ENCODE measurements around the gene PLCH1. TPM values are rescaled to one million over a fixed set of nuclear protein-coding genes. Genes with fewer than 3 reads are reported as not detected.

Gene PLCH1
- total and polyA plus RNA-seq, 9 of the 15 experiments (the other 6 are each of a cell fraction or from before 2014, with no cell fraction given): 0.17 to 0.62 (median 0.40) TPM

DNA sequence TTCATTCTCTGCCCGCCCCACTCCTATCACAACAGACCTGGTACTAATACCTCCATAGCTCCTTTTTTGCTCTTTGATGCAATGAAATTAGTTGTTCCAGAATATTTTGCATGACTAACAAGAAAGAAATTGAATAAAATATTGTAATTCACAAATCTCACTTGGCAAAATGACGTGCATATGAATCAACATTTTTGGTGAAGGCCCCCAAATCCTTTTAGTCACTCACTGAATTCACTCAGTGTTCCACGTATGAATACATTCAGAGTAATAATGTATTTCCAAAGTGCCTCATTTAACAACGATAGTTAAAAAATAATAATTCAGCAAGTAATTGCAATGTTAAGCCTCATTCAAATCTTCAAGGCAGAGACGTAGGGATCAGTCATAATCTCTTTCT lies 302.8 kb downstream of the PLCH1 start:
- Histone ChIP-seq H3K27ac (ENCODE audit: extremely low read depth, low read depth, low read length) (no peak overlapping the region), H3K9ac (ENCODE audit: insufficient read depth in 1 of 2, low read depth in 2 of 2, low read length in 2 of 2) (no peak overlapping the region), H4K20me1 (replicated peaks; ENCODE audit: control insufficient read depth, insufficient read depth, low read length) (no peaks in the 10 kb centered on the region), H3K79me2 (ENCODE audit: control insufficient read depth, insufficient read depth, low read length) (no peaks in the 10 kb centered on the region), H3K9me1 (ENCODE audit: control insufficient read depth, insufficient read depth, low read length) (no peaks in the 10 kb centered on the region), H3K27me3 (ENCODE audit: control insufficient read depth in 2 of 2, insufficient read depth in 2 of 2, low read length in 2 of 2) (no peaks in the 10 kb centered on the region), H2AFZ (ENCODE audit: low read depth, low read length) (no peak overlapping the region), H3K36me3 (ENCODE audit: control insufficient read depth, insufficient read depth, low read length) (no peaks in the 10 kb centered on the region), H3K4me1 (replicated peaks in 1 of 2; ENCODE audit: control insufficient read depth in 2 of 2, insufficient read depth in 2 of 2, low read length in 2 of 2) (no peaks in the 10 kb centered on the region), H3K9me3 (replicated peaks; ENCODE audit: control insufficient read depth, insufficient read depth, low read depth, low read length) (no peaks in the 10 kb centered on the region), H3K4me3 (no peak overlapping the region), H3K4me2 (ENCODE audit: insufficient read depth, low read length) (no peak overlapping the region)
- 1% methylated on average over 5 of the region's 5 CpGs for WGBS (ENCODE audit: insufficient coverage, low coverage, missing lambda C conversion rate)
- no peak for DNase-seq (ENCODE audit: extremely low read depth in 1 of 4, low spot score in 3 of 4)
- BruUV-seq (replicated peaks): no TSS peak
- ChIA-PET CTCF (ENCODE audit: low intra/inter-chr PET ratio) (no interaction called here), POLR2A (no interaction called here)
- FAIRE-seq: no peak
- TF ChIP-seq ZC3H8 (IDR thresholded peaks at IDR 0.05): no peak
- TF ChIP-seq ELF2 (CRISPR knock-in tag; IDR thresholded peaks at IDR 0.05): no peak
- TF ChIP-seq RBBP5 (IDR thresholded peaks at IDR 0.05; ENCODE audit: borderline replicate concordance, insufficient read depth, low read length, poor library complexity, severe bottlenecking): no peak
- no peak for TF ChIP-seq PML (IDR thresholded peaks at IDR 0.05; ENCODE audit: low read length)
- TF ChIP-seq NCOR1 (IDR thresholded peaks at IDR 0.05): no peak
- TF ChIP-seq ZNF445 (CRISPR knock-in tag; IDR thresholded peaks at IDR 0.05; ENCODE audit: low read depth): no peak
- TF ChIP-seq CEBPG (CRISPR knock-in tag; IDR thresholded peaks at IDR 0.05): no peak
- no peak for TF ChIP-seq CEBPG (tag; conservative IDR thresholded peaks at IDR 0.05 in 1 of 2, IDR thresholded peaks at IDR 0.05 in 1 of 2)
- TF ChIP-seq KDM1A (IDR thresholded peaks at IDR 0.05): no peak
- TF ChIP-seq SMARCA4 (IDR thresholded peaks at IDR 0.05): no peak
- TF ChIP-seq ZFP36 (IDR thresholded peaks at IDR 0.05; ENCODE audit: low read depth, low read length, partially characterized antibody): no peak
- TF ChIP-seq TAF7 (tag; IDR thresholded peaks at IDR 0.05): no peak
- in situ Hi-C loops (cut with MboI) (no loop called here), intact Hi-C loops (cut with micrococcal nuclease) (no loop called here)
- no peak for ATAC-seq

All from K562 (cell line).